PC-3 (cell line): Measurements from ENCODE around the gene CD274. TPM values are rescaled to one million over a fixed set of nuclear protein-coding genes. Genes with fewer than 3 reads are reported as not detected.

Experiments
- ATAC-seq: fragments of 200-7000 bp; cut with Tn5 transposase; 2 replicates; pipeline ENCODE4 v1.9.1; 2020; ENCODE audit warnings: mild to moderate bottlenecking, moderate library complexity
- BruUV-seq: library from RNA; stranded (reverse); fragments of 400-500 nt; replicated peaks from 2 replicates; lab custom pipeline; 2021; lab: Mats Ljungman, UMichigan
- CTCF ChIA-PET: fragments of 300-600 bp; sonication (Branson Sonifier 250); formaldehyde crosslinking; loops from one replicate; lab custom pipeline; 2022; ENCODE audit warnings: antibody characterized with exemption; lab: Charles Lee
- POLR2A ChIA-PET: fragments of 300-600 bp; sonication (Branson Sonifier 250); formaldehyde crosslinking; loops from one replicate; lab custom pipeline; 2022; ENCODE audit warnings: antibody characterized with exemption; ENCODE audit not compliant: unreplicated experiment; lab: Charles Lee
- DNase-seq: peaks from one replicate; pipeline ENCODE4 v3.0.0-alpha.2; 2015
- H2AFZ ChIP-seq: fragments of 300-600 bp; sonication (generic); 2 replicates; pipeline ENCODE4 v1.6.0; 2016; ENCODE audit warnings: antibody characterized with exemption, low read length
- H3F3A ChIP-seq: fragments of 300-600 bp; sonication (generic); one replicate; pipeline ENCODE4 v1.6.0; 2017; ENCODE audit warnings: antibody characterized with exemption, low read length, control low read depth, mild to moderate bottlenecking; ENCODE audit not compliant: unreplicated experiment
- H3K27ac ChIP-seq: fragments of 300-600 bp; sonication (generic); 2 replicates; pipeline ENCODE4 v1.5.1; 2016; ENCODE audit warnings: mild to moderate bottlenecking, low read length
- H3K27me3 ChIP-seq: fragments of 300-600 bp; sonication (generic); 2 replicates; pipeline ENCODE4 v1.6.1; 2016; ENCODE audit warnings: low read length, mixed read lengths
- H3K36me3 ChIP-seq: fragments of 300-600 bp; sonication (generic); 2 replicates; pipeline ENCODE4 v1.6.1; 2016; ENCODE audit warnings: low read depth, mixed run types, low read length, mixed read lengths
- H3K4me1 ChIP-seq: fragments of 300-600 bp; sonication (generic); 2 replicates; pipeline ENCODE4 v1.5.1; 2016; ENCODE audit warnings: low read length; ENCODE audit not compliant: insufficient read depth
- H3K4me2 ChIP-seq: fragments of 300-600 bp; sonication (generic); 2 replicates; pipeline ENCODE4 v1.6.0; 2016; ENCODE audit warnings: low read length
- H3K4me3 ChIP-seq: fragments of 300-600 bp; sonication (generic); 2 replicates; pipeline ENCODE4 v1.5.1; 2016; ENCODE audit warnings: mild to moderate bottlenecking, low read length, mixed read lengths
- H3K79me2 ChIP-seq: fragments of 300-600 bp; sonication (generic); 2 replicates; pipeline ENCODE4 v1.6.1; 2017; ENCODE audit warnings: low read length, mixed read lengths
- H3K9ac ChIP-seq: fragments of 300-600 bp; sonication (generic); 2 replicates; pipeline ENCODE4 v1.6.0; 2016; ENCODE audit warnings: mild to moderate bottlenecking, low read length
- H3K9me2 ChIP-seq: fragments of 300-600 bp; sonication (generic); replicated peaks from 2 replicates; pipeline ENCODE4 v1.6.1; 2016; ENCODE audit warnings: mixed run types, low read length, mixed read lengths
- H3K9me3 ChIP-seq: fragments of 300-600 bp; sonication (generic); 2 replicates; pipeline ENCODE4 v1.6.1; 2016; ENCODE audit warnings: low read length, mixed read lengths
- H4K20me1 ChIP-seq: fragments of 300-600 bp; sonication (generic); 2 replicates; pipeline ENCODE4 v1.6.1; 2016; ENCODE audit warnings: low read length, mixed read lengths
- CTCF ChIP-seq: fragments of 300-600 bp; sonication (generic); conservative IDR thresholded peaks from 2 replicates; pipeline ENCODE4 v1.5.1; 2017; ENCODE audit warnings: antibody characterized with exemption, low read depth, mild to moderate bottlenecking, low read length
- EZH2 ChIP-seq: fragments of 300-600 bp; sonication (generic); IDR thresholded peaks from one replicate; pipeline ENCODE4 v1.6.1; 2017; ENCODE audit warnings: antibody characterized with exemption, mild to moderate bottlenecking, low read length; ENCODE audit not compliant: unreplicated experiment
- EZH2phosphoT487 ChIP-seq: fragments of 300-600 bp; sonication (generic); IDR thresholded peaks from 2 replicates; pipeline ENCODE4 v1.6.1; 2018; ENCODE audit warnings: mild to moderate bottlenecking, antibody characterized with exemption, low read length, borderline replicate concordance
- intact Hi-C: fragments of 100-400 bp; cut with micrococcal nuclease; formaldehyde crosslinking; loops from 2 replicates; pipeline ENCODE4 v1.9.0; 2023
- total RNA-seq: library from RNA; depleted of rRNA; stranded (reverse); fragments of >200 nt; gene quantifications from 2 replicates; pipeline ENCODE4 v1.2.3, GENCODE V29; 2014

Gene CD274
- total RNA-seq, 1 experiment from 2014 or later = 3.8 TPM

GRCh38 chr9:5408596-5408995 is 41.7 kb upstream of the CD274 start:
- Histone ChIP-seq H3K9ac (no peak overlapping the region), H3K27me3 (no peaks in the 10 kb centered on the region), H3K27ac (no peak overlapping the region), H3K4me2 (no peak overlapping the region), H3K4me1 (no peaks in the 10 kb centered on the region), H4K20me1 (no peaks in the 10 kb centered on the region), H3K36me3 (peaks cover 3% of the 10 kb centered on the region; the same call in 1 of the 2 replicates), H3K79me2 (no peaks in the 10 kb centered on the region), H3K9me2 (no peaks in the 10 kb centered on the region), H3K9me3 (0 out of 2 replicates have a peak, but pooled peaks cover 8% of the 10 kb centered on the region), H2AFZ (no peak overlapping the region), H3K4me3 (no peak overlapping the region), H3F3A (no peaks in the 10 kb centered on the region)
- no peak for TF ChIP-seq EZH2phosphoT487
- no peak for TF ChIP-seq EZH2
- no TSS peak for BruUV-seq
- intact Hi-C loops = no loop called here
- POLR2A ChIA-PET = no interaction called here
- CTCF ChIA-PET = no interaction called here
- ATAC-seq (no peak), DNase-seq (no peak)

- ChIA-PET CTCF (no interaction called here), POLR2A (no interaction called here)
- H3K9me2 ChIP-seq = no peaks in the 10 kb centered on the region
- H3K27ac ChIP-seq = no peak overlapping the region
- no peak overlapping the region for H3K4me3 ChIP-seq
- no peaks in the 10 kb centered on the region for H3K9me3 ChIP-seq
- no peak overlapping the region for H3K4me2 ChIP-seq
- no TSS peak for BruUV-seq
- H3K79me2 ChIP-seq = no peaks in the 10 kb centered on the region
- no peaks in the 10 kb centered on the region for H3K36me3 ChIP-seq
- no peaks in the 10 kb centered on the region for H3F3A ChIP-seq
- ATAC-seq (no peak), DNase-seq (no peak)
- H3K4me1 ChIP-seq = no peaks in the 10 kb centered on the region
- intact Hi-C loops = no loop called here
- H2AFZ ChIP-seq = no peak overlapping the region
- H3K27me3 ChIP-seq = no peaks in the 10 kb centered on the region
- TF ChIP-seq CTCF (no peak), EZH2phosphoT487 (no peak), EZH2 (no peak)
- H4K20me1 ChIP-seq = no peaks in the 10 kb centered on the region
- no peak overlapping the region for H3K9ac ChIP-seq
Observed at GRCh38 chr9:5416953-5417352, 33.4 kb upstream of the CD274 start.

GRCh38 chr9:5418481-5418880 is 31.9 kb upstream of the CD274 start:
- no peaks in the 10 kb centered on the region for H3K36me3 ChIP-seq
- intact Hi-C loops = no loop called here
- no peak overlapping the region for H3K9ac ChIP-seq
- no TSS peak for BruUV-seq
- H3K9me3 ChIP-seq = no peaks in the 10 kb centered on the region
- no peaks in the 10 kb centered on the region for H3K9me2 ChIP-seq
- no peaks in the 10 kb centered on the region for H3F3A ChIP-seq
- H2AFZ ChIP-seq = no peak overlapping the region
- ChIA-PET CTCF (no interaction called here), POLR2A (no interaction called here)
- no peak overlapping the region for H3K4me3 ChIP-seq
- no peak for TF ChIP-seq EZH2
- TF ChIP-seq EZH2phosphoT487 = no peak
- no peak for TF ChIP-seq CTCF
- no peaks in the 10 kb centered on the region for H3K4me1 ChIP-seq
- ATAC-seq (no peak), DNase-seq (no peak)
- H4K20me1 ChIP-seq = no peaks in the 10 kb centered on the region
- no peaks in the 10 kb centered on the region for H3K79me2 ChIP-seq
- no peaks in the 10 kb centered on the region for H3K27me3 ChIP-seq
- H3K4me2 ChIP-seq = no peak overlapping the region
- H3K27ac ChIP-seq = no peak overlapping the region
